ENCODE results near the gene SHLD2.
"Not testable (repeated sequence)": the region's sequence is repeated elsewhere in the genome, so short reads cannot be mapped to it uniquely, and the experiment has no call there.

Gene SHLD2

GRCh38 chr10:87228247-87228646, 133.2 kb downstream of the SHLD2 start:
- DNase-seq (ENCODE audit: low read depth); H3K4me3 ChIP-seq (ENCODE audit: low read length): not testable (repeated sequence)

GRCh38 chr10:87229211-87229610, 134.2 kb downstream of the SHLD2 start:
- H3K4me3 ChIP-seq (ENCODE audit: low read length); DNase-seq (ENCODE audit: low read depth): not testable (repeated sequence)

- H3K4me3 ChIP-seq (ENCODE audit: low read length); DNase-seq (ENCODE audit: low read depth): not testable (repeated sequence)
These were observed 139.8 kb downstream of the SHLD2 start for GRCh38 chr10:87234854-87235253.

GRCh38 chr10:87237244-87237643, 142.2 kb downstream of the SHLD2 start:
- not testable (repeated sequence) for H3K4me3 ChIP-seq (ENCODE audit: low read length); DNase-seq (ENCODE audit: low read depth)

- not testable (repeated sequence) for H3K4me3 ChIP-seq (ENCODE audit: low read length); DNase-seq (ENCODE audit: low read depth)
These were observed 144.4 kb downstream of the SHLD2 start for GRCh38 chr10:87239346-87239808.
